WERI-Rb-1 (cell line): ENCODE data around the gene SSBP2.

Experiments
- DNase-seq: peaks from one replicate; pipeline ENCODE4 v3.0.0-alpha.2; 2020
- H3K27ac ChIP-seq: fragments of 250-450 bp; sonication (Bioruptor Pico); 2 replicates; pipeline ENCODE4 v1.5.1; 2020; ENCODE audit warnings: mild to moderate bottlenecking, moderate library complexity
- H3K27me3 ChIP-seq: fragments of 250-450 bp; sonication (Bioruptor Pico); 2 replicates; pipeline ENCODE4 v1.5.1; 2021; ENCODE audit warnings: mild to moderate bottlenecking, low read depth, moderate library complexity; ENCODE audit not compliant: insufficient read depth, severe bottlenecking
- H3K36me3 ChIP-seq: fragments of 250-450 bp; sonication (Bioruptor Pico); 2 replicates; pipeline ENCODE4 v1.5.1; 2020; ENCODE audit warnings: mild to moderate bottlenecking, moderate library complexity
- H3K4me3 ChIP-seq: 2 replicates; pipeline ENCODE4 v1.5.1; 2011; ENCODE audit warnings: low read depth, mild to moderate bottlenecking, control low read depth, low read length
- H3K9me3 ChIP-seq: fragments of 250-450 bp; sonication (Bioruptor Pico); 2 replicates; pipeline ENCODE4 v1.5.1; 2021; ENCODE audit warnings: mild to moderate bottlenecking, moderate library complexity; ENCODE audit not compliant: severe bottlenecking
- TF ChIP-seq, protein P1 (sequence below): IDR thresholded peaks from 2 replicates; pipeline ENCODE4 v1.5.1; 2011; ENCODE audit warnings: low read depth, mild to moderate bottlenecking, control low read depth, inconsistent platforms, low read length

Gene SSBP2

GRCh38 chr5:81788329-81788728, 37.4 kb upstream of the SSBP2 start:
- Histone ChIP-seq H3K36me3 (no peaks in the 10 kb centered on the region), H3K27me3 (no peaks in the 10 kb centered on the region), H3K27ac (no peak overlapping the region), H3K9me3 (no peaks in the 10 kb centered on the region), H3K4me3 (no peak overlapping the region)
- DNase-seq = no peak
- TF ChIP-seq, protein P1, sequence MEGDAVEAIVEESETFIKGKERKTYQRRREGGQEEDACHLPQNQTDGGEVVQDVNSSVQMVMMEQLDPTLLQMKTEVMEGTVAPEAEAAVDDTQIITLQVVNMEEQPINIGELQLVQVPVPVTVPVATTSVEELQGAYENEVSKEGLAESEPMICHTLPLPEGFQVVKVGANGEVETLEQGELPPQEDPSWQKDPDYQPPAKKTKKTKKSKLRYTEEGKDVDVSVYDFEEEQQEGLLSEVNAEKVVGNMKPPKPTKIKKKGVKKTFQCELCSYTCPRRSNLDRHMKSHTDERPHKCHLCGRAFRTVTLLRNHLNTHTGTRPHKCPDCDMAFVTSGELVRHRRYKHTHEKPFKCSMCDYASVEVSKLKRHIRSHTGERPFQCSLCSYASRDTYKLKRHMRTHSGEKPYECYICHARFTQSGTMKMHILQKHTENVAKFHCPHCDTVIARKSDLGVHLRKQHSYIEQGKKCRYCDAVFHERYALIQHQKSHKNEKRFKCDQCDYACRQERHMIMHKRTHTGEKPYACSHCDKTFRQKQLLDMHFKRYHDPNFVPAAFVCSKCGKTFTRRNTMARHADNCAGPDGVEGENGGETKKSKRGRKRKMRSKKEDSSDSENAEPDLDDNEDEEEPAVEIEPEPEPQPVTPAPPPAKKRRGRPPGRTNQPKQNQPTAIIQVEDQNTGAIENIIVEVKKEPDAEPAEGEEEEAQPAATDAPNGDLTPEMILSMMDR = no peak

- no peak for DNase-seq
- Histone ChIP-seq H3K36me3 (no peaks in the 10 kb centered on the region), H3K27ac (no peak overlapping the region), H3K9me3 (no peaks in the 10 kb centered on the region), H3K27me3 (no peaks in the 10 kb centered on the region), H3K4me3 (no peak overlapping the region)
- TF ChIP-seq, protein P1 = no peak
These were observed 36.8 kb upstream of the SSBP2 start for GRCh38 chr5:81787474-81788242.

DNA sequence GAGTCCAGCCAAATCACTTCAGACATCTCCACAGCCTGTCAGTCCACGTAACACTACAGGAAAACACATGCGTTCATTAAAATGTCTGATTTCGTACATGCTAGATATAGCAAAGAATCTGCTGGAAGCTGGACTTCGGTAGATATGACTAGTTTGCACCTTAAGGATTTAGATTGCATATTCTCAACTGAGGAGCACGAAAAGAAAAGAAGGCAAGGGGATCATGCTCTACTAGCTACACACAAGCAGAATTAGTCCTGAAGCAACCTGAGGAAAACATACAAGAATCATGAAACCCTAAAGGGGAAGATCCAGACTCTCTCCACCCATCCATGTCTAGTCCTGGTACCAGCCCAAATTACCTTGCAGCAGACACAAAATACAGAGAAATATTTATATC, 36.1 kb upstream of the SSBP2 start:
- no peaks in the 10 kb centered on the region for H3K9me3 ChIP-seq
- DNase-seq = no peak
- H3K4me3 ChIP-seq = no peak overlapping the region
- no peaks in the 10 kb centered on the region for H3K27me3 ChIP-seq
- H3K36me3 ChIP-seq = no peaks in the 10 kb centered on the region
- TF ChIP-seq, protein P1 = no peak
- no peak overlapping the region for H3K27ac ChIP-seq

DNA sequence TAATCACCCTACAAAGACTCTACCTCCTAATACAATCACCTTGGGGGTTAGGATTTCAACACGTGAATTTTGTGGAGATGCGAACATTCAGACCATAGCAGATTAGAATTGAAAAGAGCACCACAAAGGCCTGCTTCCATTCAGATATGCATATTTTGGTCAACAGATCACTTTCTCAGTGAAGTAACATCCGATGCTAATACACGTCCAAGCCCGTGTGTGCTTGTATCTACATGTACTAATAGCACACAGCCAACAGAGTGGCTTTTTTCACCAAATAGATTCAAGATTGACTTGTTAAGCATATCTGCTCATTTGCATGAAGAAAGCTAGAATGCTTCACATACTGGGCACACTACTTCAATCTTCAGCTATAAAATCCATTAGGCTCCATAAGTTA, 35.6 kb upstream of the SSBP2 start:
- H3K27ac ChIP-seq = no peak overlapping the region
- no peaks in the 10 kb centered on the region for H3K9me3 ChIP-seq
- no peaks in the 10 kb centered on the region for H3K36me3 ChIP-seq
- no peak overlapping the region for H3K4me3 ChIP-seq
- TF ChIP-seq, protein P1 = no peak
- DNase-seq = no peak
- H3K27me3 ChIP-seq = no peaks in the 10 kb centered on the region

GRCh38 chr5:81785322-81785721, 34.4 kb upstream of the SSBP2 start:
- Histone ChIP-seq H3K27ac (no peak overlapping the region), H3K9me3 (no peaks in the 10 kb centered on the region), H3K4me3 (no peak overlapping the region), H3K36me3 (no peaks in the 10 kb centered on the region), H3K27me3 (no peaks in the 10 kb centered on the region)
- DNase-seq = no peak
- TF ChIP-seq, protein P1 = no peak

GRCh38 chr5:81783401-81783800, 32.5 kb upstream of the SSBP2 start:
- TF ChIP-seq, protein P1 = no peak

More at GRCh38 chr5:81783401-81783800, 32.5 kb upstream of the SSBP2 start:
- H3K4me3 ChIP-seq = no peak overlapping the region
- H3K9me3 ChIP-seq = no peaks in the 10 kb centered on the region
- no peak for DNase-seq
- H3K36me3 ChIP-seq = no peaks in the 10 kb centered on the region
- H3K27me3 ChIP-seq = no peaks in the 10 kb centered on the region
- no peak overlapping the region for H3K27ac ChIP-seq
